ENCODE measurements around the gene SNED1.
A peak's percentile ranks its signal among the peaks of the same experiment; 100 is the strongest.
"Not testable (repeated sequence)": the region's sequence is repeated elsewhere in the genome, so short reads cannot be mapped to it uniquely, and the experiment has no call there.

The SNED1 gene

DNA sequence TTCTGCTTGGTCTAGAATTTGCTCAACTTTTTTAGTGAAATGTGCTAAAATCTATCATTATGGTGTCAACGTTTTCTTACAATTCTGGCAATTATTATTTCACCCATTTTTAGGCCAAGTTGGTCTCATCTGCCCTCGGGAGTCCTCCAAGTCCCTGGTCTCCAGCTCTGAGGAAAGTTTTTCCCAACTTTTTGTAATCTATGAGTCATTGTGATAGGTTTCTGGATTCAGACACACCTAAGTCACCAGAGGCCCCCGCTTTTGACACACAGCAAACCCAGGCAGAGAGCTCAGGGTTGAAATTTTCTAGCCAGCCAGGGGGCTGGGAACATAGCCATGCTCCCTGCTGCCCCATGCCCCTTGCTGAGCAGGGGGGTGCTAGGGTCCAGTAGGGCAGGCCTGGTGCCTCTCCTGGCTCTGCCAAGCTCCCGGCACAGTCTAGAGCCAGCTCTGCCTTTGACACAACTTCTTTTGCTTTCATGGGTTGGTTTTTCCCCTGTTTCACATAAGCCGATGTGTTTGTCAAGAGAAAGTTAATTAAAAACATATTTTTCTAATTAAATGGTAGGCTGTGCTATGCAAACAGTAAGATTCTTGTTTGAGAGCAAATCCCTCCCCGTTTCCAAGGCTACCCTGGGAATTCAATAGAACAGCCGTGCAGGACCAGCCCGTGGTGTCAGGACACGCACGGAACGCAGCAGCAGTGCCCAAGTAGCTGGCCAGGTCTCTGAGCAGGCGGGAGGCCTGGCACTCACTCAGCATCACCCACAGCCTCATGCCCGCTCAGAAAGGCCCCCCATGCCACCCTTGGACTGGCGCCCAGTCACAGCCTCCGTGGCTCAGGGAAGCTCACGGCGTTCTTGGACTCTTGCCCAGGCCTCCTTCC, 25.5 kb upstream of the SNED1 start:
- no peak for DNase-seq (ENCODE audit: low read depth, low spot score)

DNA sequence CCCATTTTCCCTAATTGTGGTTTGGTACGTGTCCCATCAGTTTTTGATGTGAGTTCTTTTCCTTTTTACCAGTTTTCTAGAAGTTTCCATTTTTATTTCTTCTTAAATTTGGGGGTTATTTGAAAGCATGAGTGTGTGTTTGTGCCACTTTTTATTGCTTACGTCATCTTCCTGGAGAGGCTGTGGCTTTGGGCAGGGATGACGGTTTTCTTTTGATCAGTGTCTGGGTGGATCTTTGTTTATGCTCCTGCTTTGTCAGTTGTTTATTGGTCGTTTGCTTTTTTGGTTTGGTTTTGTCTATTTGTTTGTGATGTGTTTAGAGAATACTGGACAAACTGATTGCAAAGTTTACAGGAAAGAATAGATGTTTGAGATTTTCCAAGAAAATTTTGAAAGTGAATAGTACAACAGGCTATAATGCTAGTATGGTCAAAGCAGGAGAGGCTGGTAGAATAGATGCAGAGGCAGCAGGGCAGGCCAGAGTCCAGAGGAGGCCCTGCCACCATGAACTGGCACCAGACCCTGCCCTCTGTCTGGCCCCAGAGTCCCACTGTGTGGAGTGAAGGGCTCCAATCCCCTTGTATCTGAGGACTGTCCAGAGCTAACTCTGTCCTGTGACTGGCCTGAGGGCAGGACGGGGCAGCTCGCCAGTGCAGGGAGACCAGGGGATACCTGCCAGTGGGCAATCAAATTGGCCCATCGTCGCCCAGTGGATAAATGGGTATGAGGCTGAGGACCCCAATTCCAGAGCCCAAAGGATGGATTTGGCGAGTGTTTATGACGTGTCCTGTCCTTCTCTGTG, 23.4 kb upstream of the SNED1 start:
- DNase-seq (ENCODE audit: low read depth, low spot score) = no peak

DNA sequence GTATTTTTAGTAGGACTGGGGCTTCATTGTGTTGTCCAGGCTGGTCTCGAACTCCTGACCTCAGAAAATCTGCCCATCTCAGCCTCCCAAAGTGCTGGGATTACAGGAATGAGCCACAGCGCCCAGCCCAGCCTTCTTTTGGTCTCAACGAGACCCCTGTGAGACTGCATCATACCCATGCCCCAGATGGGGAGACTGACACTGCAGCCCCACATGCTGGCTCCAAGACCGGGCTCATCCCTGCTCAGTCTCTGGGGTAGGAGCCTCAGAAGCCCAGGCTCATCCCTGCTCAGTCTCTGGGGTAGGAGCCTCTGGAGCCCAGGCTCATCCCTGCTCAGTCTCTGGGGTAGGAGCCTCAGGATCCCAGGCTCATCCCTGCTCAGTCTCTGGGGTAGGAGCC, 22.5 kb upstream of the SNED1 start:
- DNase-seq (ENCODE audit: low read depth, low spot score) = not testable (repeated sequence)

DNA sequence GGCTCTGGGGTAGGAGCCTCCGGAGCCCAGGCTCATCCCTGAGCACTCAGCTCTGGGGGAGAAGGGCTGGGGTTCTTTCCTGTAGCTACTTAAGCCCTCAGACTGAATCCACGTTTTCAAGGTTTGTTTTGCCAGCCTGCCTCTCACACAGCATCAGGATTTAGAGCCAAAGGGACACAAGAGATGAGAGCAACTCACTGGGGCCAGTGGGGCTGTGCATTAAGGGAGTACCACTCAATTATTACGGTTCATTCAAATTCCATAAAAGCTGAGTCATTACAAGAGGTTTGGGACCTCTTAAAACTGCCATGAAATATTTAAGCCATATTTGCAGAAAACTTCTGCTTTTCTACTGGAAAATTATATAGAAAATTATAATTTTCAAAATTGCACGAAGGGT, 17.1 kb upstream of the SNED1 start:
- DNase-seq (ENCODE audit: low read depth, low spot score) = no peak

DNA sequence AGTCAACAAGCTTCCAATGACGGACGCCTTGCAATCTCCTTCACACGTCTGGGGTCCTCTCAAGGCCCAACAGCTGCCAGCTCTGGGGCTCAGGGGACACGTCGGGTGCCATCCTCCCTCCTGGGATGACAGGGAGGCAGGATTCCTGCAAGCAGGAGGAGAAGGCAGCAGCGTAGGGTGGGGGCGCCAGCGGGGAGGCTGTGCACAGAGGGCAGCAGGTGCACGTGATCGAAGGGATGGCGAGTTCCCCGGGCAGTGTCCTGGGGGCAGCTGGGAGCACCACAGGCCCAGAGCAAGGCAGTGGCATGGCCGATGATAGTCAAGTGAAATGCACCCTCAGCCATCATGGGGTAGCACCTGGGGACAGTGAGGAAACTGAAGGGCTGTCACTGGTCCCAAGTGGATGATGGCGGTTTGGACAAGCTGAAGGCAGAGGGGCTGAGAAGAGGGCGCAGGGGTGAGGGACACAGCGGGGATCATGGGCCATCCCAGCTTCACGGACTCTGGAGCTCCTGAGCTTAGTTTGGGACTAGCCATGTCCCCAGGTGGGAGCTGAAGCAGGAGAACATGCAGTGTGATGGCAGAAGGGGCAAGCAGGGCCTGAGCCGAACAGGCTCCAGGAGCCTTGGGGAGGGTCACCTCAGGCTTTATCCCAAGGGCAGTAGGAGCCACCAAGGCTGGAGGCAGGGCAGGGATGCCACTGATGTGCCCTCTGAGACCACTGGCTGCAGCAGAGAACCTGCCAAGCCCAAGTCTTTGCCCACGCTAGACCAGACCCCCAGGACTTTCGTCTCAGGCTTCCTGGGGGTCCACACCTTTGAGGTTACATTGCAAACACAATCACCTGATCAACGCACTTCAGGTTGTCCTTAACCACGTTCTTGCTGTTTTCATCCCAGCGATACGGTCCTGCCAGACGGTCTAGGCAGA, 16.3 kb upstream of the SNED1 start:
- DNase-seq (ENCODE audit: low read depth, low spot score) = no peak

DNA sequence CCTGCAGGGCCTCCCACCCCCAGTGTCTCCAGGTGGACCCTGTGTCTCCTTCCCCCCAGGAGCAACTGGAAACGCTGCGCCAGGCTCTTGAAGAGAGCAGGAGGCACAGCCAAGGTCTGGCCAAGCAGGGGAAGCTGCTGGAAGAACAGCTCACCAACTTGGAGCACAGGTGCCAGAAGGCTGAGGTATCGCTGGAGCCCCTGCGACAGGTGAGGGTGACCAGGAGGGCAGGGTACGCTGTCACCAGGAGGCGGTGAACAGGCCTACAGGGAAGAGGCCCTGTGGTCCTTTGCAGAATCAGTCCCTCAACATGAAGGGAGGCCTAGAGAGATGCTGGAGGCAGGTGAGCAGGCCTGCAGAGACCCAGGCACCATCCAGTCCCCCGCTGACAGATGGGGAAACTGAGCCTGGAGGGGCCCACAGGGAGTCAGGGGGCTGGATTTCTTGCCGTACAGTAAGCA, 15.6 kb upstream of the SNED1 start:
- no peak for DNase-seq (ENCODE audit: low read depth, low spot score)

DNA sequence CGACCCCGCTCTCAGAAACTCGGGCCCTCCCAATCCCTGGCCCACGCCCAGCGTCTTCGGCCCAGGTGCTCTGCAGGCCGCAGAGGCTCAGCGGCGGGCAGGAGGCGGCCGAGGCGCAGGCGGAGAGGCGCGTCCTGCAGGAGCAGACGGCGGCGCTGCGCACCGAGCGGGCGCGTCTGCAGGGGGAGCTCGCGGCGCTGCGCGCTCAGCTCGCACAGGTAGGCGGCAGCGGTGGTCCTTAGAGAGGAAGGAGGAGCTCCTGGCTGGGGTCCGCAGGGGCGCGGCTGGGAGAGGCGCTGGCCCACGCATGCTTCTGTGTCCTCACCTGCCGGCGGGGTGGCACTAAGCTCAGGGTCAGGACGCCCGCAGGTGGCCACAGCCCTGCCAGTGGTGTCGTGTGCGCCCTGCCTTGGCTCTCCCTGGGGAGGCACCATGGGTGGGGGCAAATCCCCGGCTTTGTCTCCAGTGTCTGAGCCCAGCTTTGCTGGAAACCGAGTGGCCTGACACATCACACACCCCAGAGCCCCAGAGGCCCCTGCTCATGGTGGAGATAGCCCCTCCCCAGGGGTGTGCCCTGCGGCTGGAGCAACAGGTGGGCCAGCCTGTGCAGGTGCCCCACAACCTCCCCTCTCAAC, 14.9 kb upstream of the SNED1 start:
- DNase-seq (ENCODE audit: low read depth, low spot score) = no peak

DNA sequence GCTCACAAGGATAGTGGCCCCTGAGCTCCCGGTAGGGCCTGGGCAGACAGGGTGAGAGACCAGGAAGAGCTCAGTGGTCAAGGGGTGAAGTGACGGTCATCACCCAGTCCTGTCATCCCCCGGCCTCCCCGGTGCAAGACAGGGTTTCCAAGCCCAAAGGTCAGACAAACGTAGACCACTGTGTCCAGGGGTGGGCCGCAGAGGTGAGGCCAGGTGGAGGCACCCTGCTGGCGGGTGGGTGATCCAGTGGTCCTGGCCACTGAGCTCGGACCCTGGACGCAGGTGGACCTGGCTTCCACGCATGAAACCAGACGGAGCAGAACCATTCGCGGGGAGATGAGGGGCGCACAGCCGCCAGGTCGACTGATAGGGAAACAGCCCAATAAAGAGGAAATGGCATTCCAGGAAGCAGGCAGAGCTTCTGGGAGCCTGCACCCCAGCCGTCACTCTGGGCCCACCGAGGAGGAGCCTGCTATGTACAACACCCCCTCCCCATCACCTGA, 14.4 kb upstream of the SNED1 start:
- DNase-seq (ENCODE audit: low read depth, low spot score) = no peak

DNA sequence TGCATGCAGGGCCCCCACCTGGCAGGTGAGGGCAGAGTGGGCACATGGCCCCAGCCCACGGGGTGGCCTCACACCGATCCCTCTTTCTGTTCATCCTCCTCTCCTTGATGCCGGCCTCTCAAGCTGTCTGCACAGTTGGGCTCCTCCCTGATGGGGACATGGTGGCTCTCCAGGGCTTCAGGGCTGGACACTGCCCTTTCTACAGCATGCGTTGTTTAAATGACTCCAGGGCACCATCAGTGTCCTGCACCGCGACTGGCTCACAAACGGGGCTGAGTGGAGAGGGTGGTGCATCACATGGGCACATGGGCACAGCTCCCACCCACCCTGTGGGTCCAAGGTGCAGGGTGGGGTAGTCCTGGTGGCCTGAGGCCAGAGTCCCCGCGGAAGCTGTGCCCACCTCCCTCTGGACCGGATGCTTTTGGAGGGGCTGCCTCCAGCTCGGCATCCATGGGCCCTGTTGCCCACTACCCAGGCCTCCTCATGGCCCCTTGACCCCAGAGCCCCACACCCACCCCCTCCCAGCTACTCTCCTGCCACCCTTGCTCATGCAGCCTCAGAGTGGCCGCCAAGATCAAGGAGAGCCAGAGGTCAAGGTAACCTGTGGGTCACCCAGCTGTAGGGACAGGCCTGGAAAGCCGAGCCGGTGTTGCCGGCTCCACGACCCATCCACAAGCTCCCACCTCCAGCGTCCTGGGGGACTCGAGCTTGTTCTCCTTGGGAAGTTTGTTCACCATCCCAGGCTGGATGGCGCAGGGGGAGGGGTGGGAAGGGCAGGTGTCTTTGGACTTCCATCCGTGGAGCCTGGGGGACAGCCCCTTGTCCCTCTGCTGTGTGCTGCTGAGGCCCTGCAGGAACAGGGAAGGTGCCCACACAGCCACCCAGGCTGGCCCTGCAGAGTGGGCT, 12.3 kb upstream of the SNED1 start:
- DNase-seq (ENCODE audit: low read depth, low spot score) = no peak

DNA sequence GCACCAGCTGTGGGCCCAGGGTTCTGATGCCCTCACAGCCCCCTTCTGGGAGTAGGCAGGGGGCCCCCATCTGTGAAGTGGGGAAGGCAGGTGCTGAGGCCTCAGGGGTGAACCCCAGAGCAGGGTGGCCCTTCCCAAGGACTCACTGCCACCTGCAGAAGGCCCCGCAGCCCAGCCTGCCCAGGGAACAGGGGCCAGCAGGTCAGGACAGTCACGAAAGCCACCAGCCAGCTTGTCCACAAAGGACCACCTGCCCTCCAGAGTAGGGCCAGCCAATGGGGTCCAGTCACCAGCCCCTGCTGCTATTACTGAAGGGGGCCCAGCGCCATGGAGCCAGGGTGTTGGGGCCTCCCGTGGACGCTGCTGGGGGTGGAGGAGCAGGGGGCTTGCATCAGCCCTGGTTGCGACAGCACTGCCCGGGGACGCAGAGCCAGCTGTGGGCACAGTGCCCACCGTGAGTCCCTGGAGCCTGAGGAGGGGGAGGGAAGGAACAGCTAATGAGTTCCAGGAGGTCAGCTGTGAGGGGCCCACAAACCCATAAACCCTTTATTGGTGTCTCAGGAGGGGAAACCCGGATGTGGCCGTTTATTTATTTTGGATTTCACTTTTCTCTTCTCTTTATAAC, 11.5 kb upstream of the SNED1 start:
- no peak for DNase-seq (ENCODE audit: low read depth, low spot score)

DNA sequence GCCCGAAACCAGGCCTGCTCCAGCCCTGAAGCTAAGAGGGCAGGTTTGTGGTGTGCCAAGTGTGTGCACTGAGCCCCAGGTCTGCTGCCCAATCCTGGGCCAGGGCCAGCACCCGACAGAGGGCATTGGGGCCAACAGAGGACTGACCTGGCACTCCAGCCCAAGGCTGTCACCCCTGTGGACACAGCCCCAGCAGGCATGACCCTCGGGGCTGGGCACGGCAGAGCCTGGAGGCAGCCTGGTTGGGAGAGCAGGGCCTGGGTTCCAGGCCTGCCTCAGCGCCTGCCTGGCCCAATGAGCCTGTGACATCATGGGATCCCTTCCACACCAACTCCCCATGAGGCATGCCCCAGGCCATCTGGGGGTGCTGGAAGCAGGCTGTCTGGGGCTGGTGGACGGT, 10.8 kb upstream of the SNED1 start:
- DNase-seq (ENCODE audit: low read depth, low spot score) = no peak

DNA sequence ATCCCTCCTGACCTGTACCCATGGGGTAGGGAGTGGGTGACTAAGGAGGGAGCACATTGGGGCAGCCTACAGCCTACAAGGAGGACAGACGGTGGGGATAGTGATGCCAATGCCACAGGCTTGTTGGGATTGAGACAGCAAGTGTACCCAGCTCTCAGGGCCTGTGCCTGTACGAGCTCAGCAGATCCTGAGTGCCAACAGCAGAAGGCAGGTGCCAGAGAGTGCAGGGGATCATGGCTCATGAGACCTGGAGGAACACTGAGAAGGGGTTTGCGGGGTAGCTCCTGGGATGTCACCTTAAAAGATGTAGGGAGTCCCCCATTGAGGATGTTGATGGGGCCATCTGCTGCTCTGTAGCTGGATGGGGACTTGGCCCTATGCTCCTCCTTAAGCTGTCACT, 10.3 kb upstream of the SNED1 start:
- no peak for DNase-seq (ENCODE audit: low read depth, low spot score)

DNA sequence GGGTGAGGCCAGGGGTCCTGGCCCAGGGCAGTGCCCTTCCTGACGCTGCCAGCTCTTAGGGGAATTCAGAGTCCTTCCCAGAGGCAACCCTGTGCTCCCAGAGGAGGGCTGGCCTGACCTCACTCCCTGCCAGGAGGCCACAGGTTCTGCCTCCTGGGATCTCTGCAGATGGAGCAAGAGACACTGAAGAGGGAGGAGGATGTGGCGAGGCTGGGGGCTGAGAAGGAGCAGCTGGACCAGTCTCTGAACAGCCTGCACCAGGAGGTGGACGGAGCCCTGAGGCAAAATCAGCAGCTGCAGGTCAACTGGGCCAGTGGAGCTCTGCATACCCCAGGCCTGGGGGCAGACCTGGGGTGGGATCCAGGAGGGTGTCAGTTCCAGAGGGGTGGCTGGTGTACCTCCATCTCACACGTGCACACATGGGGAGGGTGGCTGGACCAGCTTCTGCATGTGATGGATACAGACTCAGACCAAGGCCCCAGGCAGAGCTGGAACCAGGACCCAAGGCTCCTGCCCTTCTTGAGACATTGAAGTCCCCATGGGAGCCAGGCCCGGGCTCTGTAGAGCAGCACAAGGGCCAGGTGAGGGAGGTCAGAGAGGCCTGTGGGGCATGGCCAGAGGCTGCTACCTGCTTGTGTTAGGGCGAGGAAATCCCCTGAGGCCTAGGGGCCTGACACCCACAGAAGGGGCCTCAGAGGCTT, 9.7 kb upstream of the SNED1 start:
- DNase-seq (ENCODE audit: low read depth, low spot score) = no peak

DNA sequence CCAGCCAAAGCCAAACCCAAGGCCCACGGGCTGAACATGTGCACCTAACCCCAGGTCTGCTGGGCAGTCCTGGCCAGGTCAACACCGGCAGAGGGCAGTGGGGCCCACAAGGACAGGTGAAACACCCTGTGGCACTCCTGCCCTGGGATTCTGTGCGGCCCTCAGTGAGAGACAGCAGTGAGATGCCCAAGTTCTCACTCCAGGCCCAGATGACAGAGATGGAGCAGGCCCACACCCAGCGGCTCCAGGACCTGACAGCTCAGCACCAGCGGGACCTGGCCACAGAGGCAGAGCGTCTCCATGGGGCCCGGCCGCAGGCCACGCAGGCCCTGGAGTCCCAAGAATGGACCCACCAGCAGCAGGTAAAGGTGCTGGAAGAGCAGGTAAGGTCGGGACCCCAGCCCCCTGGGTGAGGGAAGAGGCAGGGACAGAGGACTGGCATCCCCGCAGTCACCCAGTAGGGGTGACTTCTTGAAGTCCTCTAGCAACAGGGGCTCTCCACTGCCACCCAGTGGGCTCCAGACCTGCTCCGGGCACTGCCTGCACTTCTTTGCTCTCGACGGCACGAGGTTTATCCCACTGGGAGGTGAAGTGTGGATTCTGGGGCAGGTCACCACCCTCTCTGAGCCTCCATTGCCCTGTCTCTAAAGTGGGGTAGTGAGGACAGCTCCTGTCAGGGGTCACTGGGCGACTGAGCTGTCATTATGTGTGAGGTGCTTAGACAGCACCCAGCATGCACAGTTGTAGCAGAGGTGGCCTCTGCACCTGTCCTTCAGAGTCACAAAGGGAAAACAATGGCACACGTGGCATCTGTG, 8.8 kb upstream of the SNED1 start:
- DNase-seq (ENCODE audit: low read depth, low spot score) = no peak

DNA sequence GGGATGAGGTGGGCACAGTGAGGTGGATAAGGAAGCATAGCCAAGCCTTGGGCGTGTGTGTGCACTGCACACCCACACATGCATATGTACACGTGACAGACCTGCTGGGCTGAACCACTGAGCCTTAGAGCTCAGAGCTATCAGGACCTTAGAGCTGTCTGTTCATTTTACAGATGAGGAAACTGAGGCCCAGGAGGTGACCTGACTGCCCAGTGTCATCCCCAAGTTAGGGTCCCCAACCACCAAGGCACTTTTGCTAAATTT, 8.2 kb upstream of the SNED1 start:
- no peak for DNase-seq (ENCODE audit: low read depth, low spot score)

DNA sequence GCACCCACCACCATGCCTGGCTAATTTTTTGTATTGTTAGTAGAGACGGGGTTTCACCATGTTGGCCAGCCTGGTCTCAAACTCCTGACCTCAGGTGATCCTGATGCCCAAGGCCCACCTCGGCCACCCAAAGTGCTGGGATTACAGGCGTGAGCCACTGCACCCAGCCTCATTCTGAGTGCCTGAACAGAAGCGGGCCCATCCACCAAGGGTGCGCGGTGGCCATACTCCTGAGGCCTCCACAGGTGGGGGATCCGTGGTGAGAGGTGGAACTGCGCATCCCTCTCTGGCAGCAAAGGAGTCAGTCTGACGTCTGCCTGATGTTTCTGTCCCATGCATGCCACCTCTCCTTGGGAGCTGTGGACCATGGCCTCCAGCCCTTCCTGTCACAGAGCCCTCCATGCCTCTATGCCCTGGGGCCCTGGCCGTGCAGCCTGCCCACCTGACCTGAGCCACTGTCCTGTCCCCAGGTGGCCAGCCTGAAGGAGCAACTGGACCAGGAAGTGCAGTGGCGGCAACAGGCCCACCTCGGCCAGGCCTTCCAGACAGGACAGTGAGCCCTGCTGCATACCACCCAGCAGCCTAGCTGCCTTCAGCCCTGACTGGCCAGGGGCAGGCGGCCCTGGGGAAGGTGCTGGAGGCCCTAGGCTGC, 7.6 kb upstream of the SNED1 start:
- DNase-seq (ENCODE audit: low read depth, low spot score) = no peak

DNA sequence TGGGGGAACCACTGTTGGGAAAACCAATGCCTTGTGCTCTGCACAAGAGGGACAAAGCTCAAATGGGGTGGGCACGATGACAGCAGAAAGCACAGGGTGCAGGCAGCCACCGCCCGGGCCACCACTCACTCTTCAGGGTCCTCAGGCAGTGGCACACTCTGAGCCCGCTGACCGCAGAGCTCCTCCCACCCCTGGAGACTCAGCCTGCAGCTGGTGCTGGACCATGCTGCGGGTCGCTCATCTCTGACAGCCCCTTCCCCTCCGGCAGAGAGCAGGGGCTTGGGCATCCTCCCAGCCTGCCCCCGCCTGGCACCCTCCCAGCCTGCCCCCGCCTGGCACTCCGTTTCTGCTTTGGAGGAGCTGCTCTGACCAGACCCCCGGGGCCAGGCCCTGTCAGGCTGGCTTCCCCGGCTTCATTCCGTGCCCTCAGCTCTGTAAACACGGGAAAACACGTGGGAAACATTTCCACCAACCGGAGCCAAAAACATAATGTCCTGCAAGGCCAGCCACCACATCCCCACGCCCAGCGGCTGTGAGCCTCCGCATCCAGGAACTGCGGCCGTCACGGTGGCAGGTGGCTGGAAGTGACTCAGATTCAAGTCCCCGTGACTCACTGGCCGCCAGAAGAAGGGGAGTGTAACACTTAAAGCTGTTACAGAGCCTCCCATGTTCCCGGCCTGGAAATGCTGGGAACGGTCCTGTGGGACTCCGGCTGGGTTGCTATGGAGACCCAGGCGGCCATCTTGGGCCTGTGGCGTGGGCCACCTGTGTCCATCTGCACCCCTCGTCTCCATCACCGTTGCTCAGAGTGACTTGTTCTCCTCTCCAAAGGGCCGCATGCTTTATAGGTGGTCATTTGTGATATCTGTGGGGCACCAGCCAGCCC, 6.8 kb upstream of the SNED1 start:
- peak; percentile 70 for DNase-seq (ENCODE audit: low read depth, low spot score)
